ENCODE results near the gene CEP290. TPM values are rescaled to one million over a fixed set of nuclear protein-coding genes. Genes with fewer than 3 reads are reported as not detected.
A peak's percentile ranks its signal among the peaks of the same experiment; 100 is the strongest.

Gene CEP290
- total RNA-seq, 2 experiments from 2014 or later, result 12.6 to 13.7 TPM

GRCh38 chr12:88145567-88146505 lies 3.9 kb upstream of the CEP290 start:
- DNase-seq (no peak), ATAC-seq (ENCODE audit: poor library complexity) (no peak)
- Mint-ChIP-seq H3K4me1 (ENCODE audit: low read depth) (peaks cover 74% of the 10 kb centered on the region), H3K36me3 (ENCODE audit: low read depth) (peaks cover 26% of the 10 kb centered on the region), H3K4me3 (no peak overlapping the region), H3K27me3 (no peaks in the 10 kb centered on the region), H3K27ac (no peak overlapping the region), H3K9me3 (no peaks in the 10 kb centered on the region)
- H3K36me3 ChIP-seq (ENCODE audit: insufficient read depth, low read length), result peaks cover 3% of the 10 kb centered on the region
- ChIA-PET CTCF (no interaction called here), POLR2A (no interaction called here)
- TF ChIP-seq CTCF (IDR thresholded peaks at IDR 0.05), result no peak
- peaks cover 12% of the 10 kb centered on the region for H3K4me1 ChIP-seq (ENCODE audit: insufficient read depth, low read length)
- H3K9me3 ChIP-seq (ENCODE audit: control insufficient read depth in 1 of 2, insufficient read depth in 1 of 2, low read length in 2 of 2), result no peaks in the 10 kb centered on the region
- intact Hi-C loops (cut with DNase I, micrococcal nuclease), result loop anchor here (10.0 kb wide), 1 partner anchor 1379 kb away; the partner anchor contains the start of genes GALNT4 (in 2 of the 2) and POC1B (in 2 of the 2)
- H3K27me3 ChIP-seq (ENCODE audit: control insufficient read depth in 1 of 2, insufficient read depth in 2 of 2, low read length in 2 of 2), result no peaks in the 10 kb centered on the region
- H3K27ac ChIP-seq (ENCODE audit: low read depth in 1 of 2, low read length in 2 of 2), result no peak overlapping the region
- H3K4me3 ChIP-seq (ENCODE audit: low read length), result no peak overlapping the region

- no peak for TF ChIP-seq CTCF (IDR thresholded peaks at IDR 0.05)
- no peaks in the 10 kb centered on the region for H3K27me3 Mint-ChIP-seq
- intact Hi-C loops (cut with DNase I, micrococcal nuclease), result loop anchor here (5.0 to 10.0 kb wide), 2 partner anchors 1207 to 1380 kb away; partner anchors contain the start of genes GALNT4 (in 2 of the 2), POC1B (in 2 of the 2) and DUSP6 (in 1 of the 2)
- no peak overlapping the region for H3K4me3 ChIP-seq (ENCODE audit: low read length)
- H3K27me3 ChIP-seq (ENCODE audit: control insufficient read depth in 1 of 2, insufficient read depth in 2 of 2, low read length in 2 of 2), result no peaks in the 10 kb centered on the region
- no peaks in the 10 kb centered on the region for H3K9me3 ChIP-seq (ENCODE audit: control insufficient read depth in 1 of 2, insufficient read depth in 1 of 2, low read length in 2 of 2)
- ChIA-PET CTCF (no interaction called here), POLR2A (no interaction called here)
- DNase-seq (no peak), ATAC-seq (ENCODE audit: poor library complexity) (no peak)
- H3K9me3 Mint-ChIP-seq, result no peaks in the 10 kb centered on the region
- H3K4me1 Mint-ChIP-seq (ENCODE audit: low read depth), result peaks cover 70% of the 10 kb centered on the region
- peaks cover 3% of the 10 kb centered on the region for H3K36me3 ChIP-seq (ENCODE audit: insufficient read depth, low read length)
- H3K4me3 Mint-ChIP-seq, result peak overlapping the region; percentile 65
- H3K27ac Mint-ChIP-seq, result no peak overlapping the region
- peaks cover 12% of the 10 kb centered on the region for H3K4me1 ChIP-seq (ENCODE audit: insufficient read depth, low read length)
- peaks cover 25% of the 10 kb centered on the region for H3K36me3 Mint-ChIP-seq (ENCODE audit: low read depth)
- no peak overlapping the region for H3K27ac ChIP-seq (ENCODE audit: low read depth in 1 of 2, low read length in 2 of 2)
Observed at GRCh38 chr12:88144546-88145468, 2.9 kb upstream of the CEP290 start.

GRCh38 chr12:88144037-88144436 lies 2.1 kb upstream of the CEP290 start:
- intact Hi-C loops (cut with DNase I, micrococcal nuclease), result loop anchor here (5.0 to 10.0 kb wide), 2 partner anchors 1208 to 1381 kb away; partner anchors contain the start of genes GALNT4 (in 2 of the 2), POC1B (in 2 of the 2) and DUSP6 (in 1 of the 2)
- Histone ChIP-seq H3K9me3 (ENCODE audit: control insufficient read depth in 1 of 2, insufficient read depth in 1 of 2, low read length in 2 of 2) (no peaks in the 10 kb centered on the region), H3K4me3 (ENCODE audit: low read length) (no peak overlapping the region), H3K4me1 (ENCODE audit: insufficient read depth, low read length) (peaks cover 12% of the 10 kb centered on the region), H3K27me3 (ENCODE audit: control insufficient read depth in 1 of 2, insufficient read depth in 2 of 2, low read length in 2 of 2) (no peaks in the 10 kb centered on the region), H3K27ac (ENCODE audit: low read depth in 1 of 2, low read length in 2 of 2) (no peak overlapping the region), H3K36me3 (ENCODE audit: insufficient read depth, low read length) (peaks cover 3% of the 10 kb centered on the region)
- ChIA-PET CTCF (no interaction called here), POLR2A (no interaction called here)
- Mint-ChIP-seq H3K36me3 (ENCODE audit: low read depth) (peaks cover 23% of the 10 kb centered on the region), H3K27me3 (no peaks in the 10 kb centered on the region), H3K9me3 (no peaks in the 10 kb centered on the region), H3K4me1 (ENCODE audit: low read depth) (peaks cover 68% of the 10 kb centered on the region), H3K27ac (no peak overlapping the region), H3K4me3 (peak overlapping the region; percentile 65)
- no peak for TF ChIP-seq CTCF (IDR thresholded peaks at IDR 0.05)
- DNase-seq (no peak), ATAC-seq (ENCODE audit: poor library complexity) (no peak)

All from CD4-positive, alpha-beta T cell (primary cell).